Measurements from ENCODE around the gene PRR13. TPM values are rescaled to one million over a fixed set of nuclear protein-coding genes. Genes with fewer than 3 reads are reported as not detected.

The PRR13 gene
- polyA plus RNA-seq, 3 donors, result 172 to 193 (median 185) TPM

DNA sequence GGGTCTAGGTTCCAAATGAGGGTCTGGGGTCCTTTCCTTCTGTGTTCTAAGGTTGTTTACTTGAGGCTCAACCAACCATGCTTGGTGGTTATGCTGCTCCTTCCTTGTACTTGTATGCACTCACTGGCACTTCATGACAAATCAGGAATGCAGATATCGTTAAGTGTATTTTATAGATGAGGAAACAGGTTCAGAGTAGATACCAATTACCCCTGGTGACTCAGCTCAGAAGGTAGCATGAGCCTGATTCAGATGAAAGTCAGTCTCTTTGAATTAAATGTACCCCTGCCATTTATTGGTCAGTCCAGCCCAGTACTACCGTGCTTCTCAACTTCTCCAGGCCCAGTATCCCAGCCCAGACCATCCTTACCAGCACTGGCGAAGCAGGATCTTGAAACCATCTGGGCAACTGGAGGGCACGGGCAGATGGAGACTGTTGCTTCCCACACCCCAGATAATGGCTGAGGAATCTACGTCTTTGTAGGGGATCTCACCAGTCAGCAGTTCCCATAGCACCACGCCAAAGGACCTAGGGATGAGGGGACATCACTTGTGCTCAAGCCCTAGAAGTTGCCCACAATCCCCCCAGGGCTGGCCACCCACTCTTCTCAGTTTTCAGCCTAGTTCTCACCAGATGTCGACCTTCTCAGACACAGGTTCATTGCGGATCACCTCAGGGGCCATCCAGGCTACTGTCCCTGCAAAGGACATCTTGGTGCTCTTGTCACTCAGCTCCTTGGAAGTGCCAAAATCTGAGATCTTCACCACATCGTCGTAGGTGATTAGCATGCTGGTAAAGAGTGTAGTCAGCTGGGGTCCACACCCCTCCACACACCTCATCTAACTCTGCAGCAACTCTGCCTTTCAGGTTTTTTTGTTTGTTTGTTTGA lies 43.4 kb downstream of the PRR13 start:
- DNase-seq, result no peak

- no peak for DNase-seq
Measured at GRCh38 chr12:53485955-53486735, 44.6 kb downstream of the PRR13 start.

DNA sequence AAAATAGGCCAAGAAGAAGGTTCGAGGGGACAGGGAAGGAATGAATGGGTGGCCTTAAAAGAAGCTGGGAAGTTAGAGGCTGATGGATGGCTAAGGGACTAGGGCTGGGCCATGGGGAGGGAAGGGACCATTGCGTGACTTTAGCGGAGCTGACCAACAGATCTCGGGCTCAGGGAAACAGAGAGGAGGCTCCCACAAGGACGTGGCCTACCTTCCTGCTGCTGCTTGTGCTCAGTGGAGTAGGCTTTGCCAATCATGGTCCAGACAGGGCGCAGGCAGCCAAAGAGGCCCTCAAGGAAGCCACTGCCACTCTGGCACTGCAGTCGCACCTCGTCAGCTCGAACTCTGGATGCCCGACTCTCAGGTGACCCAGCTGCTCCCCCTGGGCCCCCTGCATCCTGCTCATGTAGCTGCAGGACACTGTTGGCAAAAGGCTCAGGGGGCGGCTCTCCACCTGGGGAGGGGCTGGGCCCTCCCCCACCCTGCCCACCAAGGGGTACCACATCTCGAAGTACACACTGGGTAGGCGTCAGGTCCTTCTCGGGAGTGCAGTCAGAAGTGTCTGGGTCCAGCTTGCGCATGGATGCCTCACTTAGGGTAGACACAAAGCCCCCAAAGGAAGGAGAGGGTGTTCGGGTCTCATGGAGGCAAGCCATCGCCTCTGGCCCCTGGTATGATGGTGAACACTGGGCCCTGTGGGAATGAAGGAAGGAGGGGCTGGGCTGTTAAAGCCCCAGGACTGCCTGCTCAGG lies 45.4 kb downstream of the PRR13 start:
- no peak for DNase-seq

- no peak for DNase-seq
Measured at GRCh38 chr12:53489242-53489864, 47.8 kb downstream of the PRR13 start.

- no peak for DNase-seq
Measured at GRCh38 chr12:53492188-53492587, 50.7 kb downstream of the PRR13 start.

DNA sequence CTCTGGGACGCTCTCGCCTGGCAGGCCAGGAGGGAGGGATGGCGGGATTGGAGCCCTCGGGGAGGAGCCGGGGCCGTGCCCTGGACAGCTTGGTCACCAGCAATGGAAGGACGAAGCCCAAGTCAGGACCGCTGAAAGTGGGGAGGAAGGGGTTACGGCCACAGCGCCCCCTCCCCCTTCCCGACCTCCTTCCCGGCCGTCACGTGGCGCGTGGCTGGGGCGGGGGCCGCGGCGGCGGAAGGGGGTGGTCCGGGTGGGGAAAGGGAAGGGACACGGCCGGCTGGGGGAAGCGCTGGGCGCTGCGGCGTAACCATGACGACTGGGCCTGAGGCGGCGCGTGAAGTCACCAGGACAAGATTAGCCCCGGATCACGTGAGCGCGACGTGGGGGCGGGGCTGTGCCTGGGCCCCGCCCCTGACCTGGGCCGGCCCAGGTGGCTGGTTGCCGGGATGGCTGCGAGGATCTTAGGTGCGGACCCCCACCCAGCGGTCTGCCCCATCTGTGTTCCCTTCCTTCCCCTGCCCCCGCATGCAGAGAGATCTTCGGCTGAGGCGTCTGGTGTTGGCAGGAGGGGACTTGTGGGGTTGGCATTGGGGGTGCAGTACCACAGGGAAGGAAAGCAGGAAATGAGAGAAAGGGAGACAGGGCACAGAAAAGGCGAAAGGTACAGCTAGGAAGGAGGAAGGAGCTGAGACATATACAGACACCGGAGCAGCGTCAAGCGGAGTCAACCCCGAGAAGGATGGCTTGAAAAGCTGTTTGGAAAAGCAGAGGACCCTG lies 51.5 kb downstream of the PRR13 start:
- peak; percentile 97 for DNase-seq

GRCh38 chr12:53493610-53494391 lies 52.3 kb downstream of the PRR13 start:
- no peak for DNase-seq

Other genes with a start within 250 kb of the PRR13 start
- 1 to 10 TPM; 1.7 to 1.9 (median 1.7) TPM for gene ITGB7, start 234.5 kb upstream of the PRR13 start, polyA plus RNA-seq (ENCODE audit: insufficient read length in 3 of 3)
- 10 to 100 TPM; 32.0 to 38.1 (median 35.7) TPM for gene RARG, start 209.5 kb upstream of the PRR13 start, polyA plus RNA-seq (ENCODE audit: insufficient read length in 3 of 3)
- gene ESPL1, start 173.4 kb upstream of the PRR13 start, polyA plus RNA-seq (ENCODE audit: insufficient read length in 3 of 3), result 10 to 100 TPM; 11.6 to 16.0 (median 14.3) TPM
- gene PFDN5, start 146.2 kb upstream of the PRR13 start, polyA plus RNA-seq (ENCODE audit: insufficient read length in 3 of 3), result 100 to 1,000 TPM; 564 to 760 (median 671) TPM
- 10 to 100 TPM; 59.5 to 62.9 (median 62.2) TPM for gene MYG1, start 142.0 kb upstream of the PRR13 start, polyA plus RNA-seq (ENCODE audit: insufficient read length in 3 of 3)
- 10 to 100 TPM; 85.1 to 93.6 (median 86.9) TPM for gene AAAS, start 120.1 kb upstream of the PRR13 start, polyA plus RNA-seq (ENCODE audit: insufficient read length in 3 of 3)
- gene SP7, start 105.4 kb upstream of the PRR13 start, polyA plus RNA-seq (ENCODE audit: insufficient read length in 3 of 3), result under 1 TPM in 2 of 3 donors, not detected in 1; 0.10 to 0.43 TPM
- 10 to 100 TPM; 69.3 to 90.7 (median 86.1) TPM for gene SP1, start 61.6 kb upstream of the PRR13 start, polyA plus RNA-seq (ENCODE audit: insufficient read length in 3 of 3)
- gene AMHR2, start 17.9 kb upstream of the PRR13 start, polyA plus RNA-seq (ENCODE audit: insufficient read length in 3 of 3), result under 1 TPM; 0.24 to 0.48 (median 0.27) TPM
- 1,000 to 10,000 TPM; 1,070 to 1,171 (median 1,081) TPM for gene PCBP2, start 10.4 kb downstream of the PRR13 start, polyA plus RNA-seq (ENCODE audit: insufficient read length in 3 of 3)
- gene MAP3K12, start 57.7 kb downstream of the PRR13 start, polyA plus RNA-seq (ENCODE audit: insufficient read length in 3 of 3), result 10 to 100 TPM; 22.9 to 40.1 (median 36.9) TPM
- 10 to 100 TPM; 54.5 to 62.3 (median 58.0) TPM for gene TARBP2, start 59.5 kb downstream of the PRR13 start, polyA plus RNA-seq (ENCODE audit: insufficient read length in 3 of 3)
- 1 to 10 TPM in 1 of 3 donors, under 1 TPM in 2; 0.70 to 1.1 (median 0.93) TPM for gene NPFF, start 65.8 kb downstream of the PRR13 start, polyA plus RNA-seq (ENCODE audit: insufficient read length in 3 of 3)
- 10 to 100 TPM; 37.9 to 49.9 (median 47.4) TPM for gene ATF7, start 184.6 kb downstream of the PRR13 start, polyA plus RNA-seq (ENCODE audit: insufficient read length in 3 of 3)
- gene ATP5MC2, start 234.3 kb downstream of the PRR13 start, polyA plus RNA-seq (ENCODE audit: insufficient read length in 3 of 3), result 100 to 1,000 TPM; 595 to 667 (median 599) TPM